Tibial nerve (tissue), 4 donors: ENCODE results near the gene PSKH1. TPM values are rescaled to one million over a fixed set of nuclear protein-coding genes. Genes with fewer than 3 reads are reported as not detected.

Experiments used
- DNase-seq, 2 donors: peaks; one replicate each; pipeline ENCODE4 v3.0.0-alpha.2; 2019; ENCODE audit warnings: low spot score in 2 of 2
- H3K27ac ChIP-seq, 4 donors: fragments of 200-600 bp; sonication (generic) in 3 of 4; one replicate each; pipeline ENCODE4 v1.5.1; 2017 to 2019; ENCODE audit warnings: mild to moderate bottlenecking in 1 of 4
- H3K27me3 ChIP-seq, 2 donors: fragments of 200-600 bp; sonication (generic) in 1 of 2; one replicate each; pipeline versions ENCODE4 v1.5.1 to v1.6.0; 2017 to 2019
- H3K36me3 ChIP-seq, 3 donors: fragments of 200-600 bp; sonication (generic); one replicate each; pipeline ENCODE4 v1.5.1; 2018 to 2019
- H3K4me1 ChIP-seq, 4 donors: fragments of 200-600 bp; sonication (generic) in 3 of 4; one replicate each; pipeline ENCODE4 v1.5.1; 2017 to 2019
- H3K4me3 ChIP-seq, 4 donors: fragments of 200-600 bp; sonication (generic) in 3 of 4; one replicate each; pipeline ENCODE4 v1.5.1; 2017 to 2019; ENCODE audit warnings: mild to moderate bottlenecking in 1 of 4, moderate library complexity in 1 of 4
- H3K9me3 ChIP-seq, 4 donors: fragments of 200-600 bp; sonication (generic) in 3 of 4; one replicate each; pipeline ENCODE4 v1.5.1; 2017 to 2019
- CTCF ChIP-seq, 5 experiments: fragments of 200-600 bp in 3 of 5; fragments of 450-650 bp in 2 of 5; sonication (generic) in 3 of 5; IDR thresholded peaks; one replicate each; pipeline ENCODE4 v1.5.1; 2016 to 2019; ENCODE audit warnings: antibody characterized with exemption in 5 of 5, mild to moderate bottlenecking in 3 of 5, moderate library complexity in 2 of 5
- EP300 ChIP-seq, 2 donors: sonication (generic); formaldehyde crosslinking; IDR thresholded peaks; one replicate each; pipeline ENCODE4 v1.6.1; 2017; ENCODE audit warnings: antibody characterized with exemption in 2 of 2, mild to moderate bottlenecking in 1 of 2
- POLR2A ChIP-seq, 2 donors: fragments of 450-650 bp; IDR thresholded peaks; one replicate each; pipeline ENCODE4 v1.6.1; 2017; ENCODE audit warnings: antibody characterized with exemption in 2 of 2, mild to moderate bottlenecking in 2 of 2, moderate library complexity in 2 of 2
- WGBS, 2 donors: methylation state at CpG; one replicate each; pipeline ENCODE4 v1.1.5; 2018; 5-methylcytosine and 5-hydroxymethylcytosine counted together
- total RNA-seq, 4 donors: library from RNA; depleted of rRNA; stranded (reverse); fragments of >200 nt; gene quantifications; one replicate each; pipeline ENCODE4 v1.1.0, GENCODE V29; 2016

PSKH1 gene
- total RNA-seq, 4 donors from 2014 or later, result 22.2 to 30.8 (median 24.2) TPM

- DNase-seq, result no peak
- H3K4me3 ChIP-seq, result peak overlapping the region in 3 of 4 donors; percentile 74 to 90 (median 79)
- peak overlapping the region in 3 of 4 donors; percentile 93 to 95 (median 94) for H3K27ac ChIP-seq
- peaks cover 0 to 38% (median 5%) of the 10 kb centered on the region in 3 donors for H3K36me3 ChIP-seq
- 36 to 39% methylated on average over 12 to 13 of the region's 13 CpGs for WGBS, 2 donors
- TF ChIP-seq EP300 (IDR thresholded peaks at IDR 0.05), result no peak
- TF ChIP-seq POLR2A (IDR thresholded peaks at IDR 0.05), result no peak
- no peak for TF ChIP-seq CTCF (IDR thresholded peaks at IDR 0.05)
- no peaks in the 10 kb centered on the region for H3K9me3 ChIP-seq
- H3K4me1 ChIP-seq, result peaks cover 0 to 30% (median 20%) of the 10 kb centered on the region in 4 donors
- no peaks in the 10 kb centered on the region for H3K27me3 ChIP-seq
Observed at GRCh38 chr16:67934306-67935100, 41.4 kb downstream of the PSKH1 start.

DNA sequence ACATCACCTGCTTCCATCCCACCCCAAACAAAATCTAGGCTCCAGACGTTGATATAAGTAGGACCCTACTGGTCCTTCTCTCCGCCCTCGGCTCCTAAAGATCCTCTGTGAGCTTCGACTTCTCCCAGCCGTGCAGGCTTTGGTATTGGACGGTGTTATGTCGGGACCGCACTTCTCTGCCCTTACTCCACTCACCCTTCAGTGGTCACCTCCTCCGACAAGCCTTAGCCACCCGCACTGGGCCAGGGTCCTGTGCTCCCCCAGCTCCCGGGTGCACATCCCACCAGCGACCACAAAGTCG lies 42.0 kb downstream of the PSKH1 start:
- no peak for DNase-seq
- Histone ChIP-seq H3K9me3 (no peaks in the 10 kb centered on the region), H3K27me3 (no peaks in the 10 kb centered on the region), H3K4me3 (peak overlapping the region; percentile 74 to 98 (median 84)), H3K27ac (peak overlapping the region; percentile 60 to 95 (median 94)), H3K4me1 (peaks cover 0 to 36% (median 20%) of the 10 kb centered on the region in 4 donors), H3K36me3 (peaks cover 0 to 39% (median 5%) of the 10 kb centered on the region in 3 donors)
- TF ChIP-seq EP300 (IDR thresholded peaks at IDR 0.05) (no peak), POLR2A (IDR thresholded peaks at IDR 0.05) (no peak), CTCF (IDR thresholded peaks at IDR 0.05) (no peak)
- WGBS, 2 donors, result 13 to 18% methylated on average over 13 of the region's 13 CpGs

DNA sequence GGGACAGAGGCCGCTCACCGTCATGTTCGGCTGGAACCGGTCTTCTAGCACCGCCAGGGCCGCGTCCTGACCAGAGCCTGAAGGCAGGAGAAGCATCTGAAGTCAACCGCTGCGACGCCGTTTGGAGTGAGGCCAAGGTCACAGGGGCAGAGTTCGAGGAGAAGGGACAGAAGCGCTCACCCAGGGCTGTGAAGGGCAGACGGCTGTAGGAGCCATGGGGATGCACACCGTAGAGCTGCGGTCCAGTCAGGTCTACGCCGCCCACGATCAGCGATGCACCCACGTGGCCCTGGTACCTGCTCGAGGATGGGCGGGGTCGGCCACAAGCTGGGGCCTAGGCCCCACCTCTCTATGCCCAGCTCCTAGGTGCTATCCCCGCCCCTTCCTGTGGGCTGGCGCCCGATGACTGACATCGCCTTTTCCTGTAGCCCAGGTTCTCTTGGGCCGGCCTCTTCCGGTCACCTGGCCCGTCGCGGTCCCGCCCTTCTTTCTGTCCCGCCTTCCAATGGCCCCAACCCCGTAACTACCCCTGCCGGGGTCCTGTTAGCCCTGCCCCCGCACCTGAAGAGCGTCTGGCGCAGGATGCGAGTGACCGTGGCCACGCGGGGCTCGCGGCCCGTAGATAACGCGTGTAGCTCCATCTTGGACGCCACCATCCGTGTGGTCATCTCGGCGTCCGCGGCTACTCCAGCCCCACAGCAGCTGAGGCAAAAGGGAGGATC lies 42.5 kb downstream of the PSKH1 start:
- H3K9me3 ChIP-seq, result no peaks in the 10 kb centered on the region
- TF ChIP-seq EP300 (IDR thresholded peaks at IDR 0.05) (peak; percentile 58 to 92), CTCF (IDR thresholded peaks at IDR 0.05) (peak in 1 of 5 experiments; percentile 33), POLR2A (IDR thresholded peaks at IDR 0.05) (peak; percentile 48 to 75)
- no peaks in the 10 kb centered on the region for H3K27me3 ChIP-seq
- H3K4me1 ChIP-seq, result peaks cover 0 to 39% (median 20%) of the 10 kb centered on the region in 4 donors
- peak overlapping the region; percentile 74 to 98 (median 84) for H3K4me3 ChIP-seq
- H3K27ac ChIP-seq, result peak overlapping the region; percentile 60 to 95 (median 94)
- 1 to 2% methylated on average over 43 to 53 of the region's 55 CpGs for WGBS, 2 donors
- H3K36me3 ChIP-seq, result peaks cover 0 to 39% (median 5%) of the 10 kb centered on the region in 3 donors
- DNase-seq, result peak; percentile 87 to 88

GRCh38 chr16:67936124-67936879 lies 43.2 kb downstream of the PSKH1 start, which contains the start of gene PSMB10:
TSS of gene PSMB10 (minus strand) at chr16:67936850. CDS start at chr16:67936749, 101 bp downstream.
- H3K9me3 ChIP-seq, result no peaks in the 10 kb centered on the region
- DNase-seq, result peak in 1 of 2 donors; percentile 27
- H3K4me1 ChIP-seq, result peaks cover 0 to 41% (median 20%) of the 10 kb centered on the region in 4 donors
- H3K27ac ChIP-seq, result peak within 1 kb of the TSS; percentile 60 to 95 (median 94)
- TF ChIP-seq CTCF (IDR thresholded peaks at IDR 0.05), result no peak
- peak in 1 of 2 donors; percentile 32 for TF ChIP-seq POLR2A (IDR thresholded peaks at IDR 0.05)
- TF ChIP-seq EP300 (IDR thresholded peaks at IDR 0.05), result peak in 1 of 2 donors; percentile 35
- H3K36me3 ChIP-seq, result peaks cover 0 to 39% (median 5%) of the 10 kb centered on the region in 3 donors
- WGBS, 2 donors, result 0 to 1% methylated on average over 23 to 54 of the region's 54 CpGs
- no peaks in the 10 kb centered on the region for H3K27me3 ChIP-seq
- H3K4me3 ChIP-seq, result peak within 1 kb of the TSS; percentile 74 to 98 (median 84)
